H9 (cell line): ENCODE results near the gene IGIP. TPM values are rescaled to one million over a fixed set of nuclear protein-coding genes. Genes with fewer than 3 reads are reported as not detected.

Source experiments
- DNase-seq: peaks from one replicate; pipeline ENCODE4 v3.0.0-alpha.2; 2017
- H2AFZ ChIP-seq: one replicate; pipeline ENCODE4 v1.6.1; 2013; ENCODE audit warnings: mild to moderate bottlenecking, low read length, control low read depth, moderate library complexity
- H2AK5ac ChIP-seq: 2 replicates; pipeline ENCODE4 v1.6.1; 2013; ENCODE audit warnings: low read length, control low read depth, mixed read lengths; ENCODE audit not compliant: insufficient read length
- H2BK120ac ChIP-seq: one replicate; pipeline ENCODE4 v1.6.1; 2013; ENCODE audit warnings: low read depth, mild to moderate bottlenecking, low read length, control low read depth, inconsistent platforms; ENCODE audit not compliant: poor library complexity, severe bottlenecking
- H2BK12ac ChIP-seq: 2 replicates; pipeline ENCODE4 v1.6.1; 2013; ENCODE audit warnings: low read length, control low read depth, mixed read lengths, low read depth; ENCODE audit not compliant: insufficient read length
- H2BK15ac ChIP-seq: 2 replicates; pipeline ENCODE4 v1.6.1; 2013; ENCODE audit warnings: low read depth, low read length, control low read depth
- H2BK20ac ChIP-seq: one replicate; pipeline ENCODE4 v1.6.1; 2013; ENCODE audit warnings: low read depth, mild to moderate bottlenecking, low read length, control low read depth, inconsistent platforms; ENCODE audit not compliant: poor library complexity, severe bottlenecking
- H2BK5ac ChIP-seq: 2 replicates; pipeline ENCODE4 v1.6.1; 2013; ENCODE audit warnings: low read length, control low read depth, mixed read lengths; ENCODE audit not compliant: insufficient read length
- H3K14ac ChIP-seq: 2 replicates; pipeline ENCODE4 v1.6.1; 2013; ENCODE audit warnings: low read length, control low read depth; ENCODE audit not compliant: insufficient read depth
- H3K18ac ChIP-seq: 2 replicates; pipeline ENCODE4 v1.6.1; 2013; ENCODE audit warnings: low read depth, mild to moderate bottlenecking, mixed read lengths, low read length, control low read depth; ENCODE audit not compliant: insufficient read length
- H3K23ac ChIP-seq: 2 replicates; pipeline ENCODE4 v1.6.1; 2013; ENCODE audit warnings: low read length, control low read depth, mixed read lengths, low read depth; ENCODE audit not compliant: insufficient read length
- H3K23me2 ChIP-seq: 2 replicates; pipeline ENCODE4 v1.6.1; 2013; ENCODE audit warnings: low read depth, mild to moderate bottlenecking, mixed read lengths, low read length, control low read depth; ENCODE audit not compliant: insufficient read length, poor library complexity, severe bottlenecking
- H3K27ac ChIP-seq: 2 replicates; pipeline ENCODE4 v1.5.1; 2013; ENCODE audit warnings: low read length, control low read depth, mixed read lengths, low read depth; ENCODE audit not compliant: insufficient read length
- H3K27me3 ChIP-seq: 2 replicates; pipeline ENCODE4 v1.6.1; 2013; ENCODE audit warnings: low read length, control low read depth, inconsistent platforms; ENCODE audit not compliant: insufficient read depth
- H3K4ac ChIP-seq: 2 replicates; pipeline ENCODE4 v1.6.1; 2013; ENCODE audit warnings: low read depth, mild to moderate bottlenecking, control low read depth, inconsistent platforms, low read length, moderate library complexity
- H3K4me1 ChIP-seq: 2 replicates; pipeline ENCODE4 v1.6.1; 2013; ENCODE audit warnings: low read length, control low read depth, inconsistent platforms; ENCODE audit not compliant: insufficient read depth
- H3K4me2 ChIP-seq: 2 replicates; pipeline ENCODE4 v1.6.1; 2013; ENCODE audit warnings: low read length, control low read depth, mixed read lengths; ENCODE audit not compliant: insufficient read length, insufficient read depth
- H3K56ac ChIP-seq: 2 replicates; pipeline ENCODE4 v1.6.1; 2013; ENCODE audit warnings: low read depth, mild to moderate bottlenecking, mixed read lengths, low read length, control low read depth; ENCODE audit not compliant: insufficient read length
- H3K79me1 ChIP-seq: 2 replicates; pipeline ENCODE4 v1.6.1; 2013; ENCODE audit warnings: low read depth, mild to moderate bottlenecking, moderate library complexity, low read length, control low read depth, inconsistent platforms; ENCODE audit not compliant: insufficient read depth, poor library complexity, severe bottlenecking
- H3K79me2 ChIP-seq: 2 replicates; pipeline ENCODE4 v1.6.1; 2013; ENCODE audit warnings: low read length, control low read depth, inconsistent platforms; ENCODE audit not compliant: insufficient read depth
- H3K9ac ChIP-seq: 2 replicates; pipeline ENCODE4 v1.6.1; 2013; ENCODE audit warnings: low read length, control low read depth, mixed read lengths; ENCODE audit not compliant: insufficient read length; ENCODE audit errors: extremely low read depth
- H3K9me3 ChIP-seq: one replicate; pipeline ENCODE4 v1.6.1; 2013; ENCODE audit warnings: low read depth, low read length, inconsistent platforms; ENCODE audit not compliant: control insufficient read depth
- H3T11ph ChIP-seq: one replicate; pipeline ENCODE4 v1.6.1; 2013; ENCODE audit warnings: mild to moderate bottlenecking, low read length, control low read depth, inconsistent platforms
- H4K20me1 ChIP-seq: one replicate; pipeline ENCODE4 v1.6.1; 2013; ENCODE audit not compliant: control insufficient read depth, insufficient read length, insufficient read depth
- H4K5ac ChIP-seq: 2 replicates; pipeline ENCODE4 v1.6.1; 2013; ENCODE audit warnings: low read depth, mild to moderate bottlenecking, mixed read lengths, low read length, control low read depth; ENCODE audit not compliant: insufficient read length
- H4K8ac ChIP-seq: replicated peaks from 2 replicates; pipeline ENCODE4 v1.6.1; 2013; ENCODE audit warnings: low read length, control low read depth, mixed read lengths, low read depth; ENCODE audit not compliant: insufficient read length
- H4K91ac ChIP-seq: 2 replicates; pipeline ENCODE4 v1.6.1; 2013; ENCODE audit warnings: low read depth, mild to moderate bottlenecking, moderate library complexity, mixed read lengths, low read length, control low read depth; ENCODE audit not compliant: insufficient read length
- H3K27ac Mint-ChIP-seq, 3 experiments: 2 replicates in 2 of 3; 3 replicates in 1 of 3; pipeline ENCODE4 v1.8.0; 2020 to 2021; ENCODE audit warnings: mixed read lengths in 3 of 3, mild to moderate bottlenecking in 1 of 3, moderate library complexity in 1 of 3
- H3K27me3 Mint-ChIP-seq: 2 replicates; pipeline ENCODE4 v1.8.0; 2021; ENCODE audit warnings: low read depth, mild to moderate bottlenecking, moderate library complexity, mixed read lengths
- H3K36me3 Mint-ChIP-seq, 3 experiments: 2 replicates in 2 of 3; 3 replicates in 1 of 3; pipeline ENCODE4 v1.8.0; 2020 to 2021; ENCODE audit warnings: low read depth in 3 of 3, mixed read lengths in 3 of 3; ENCODE audit not compliant: insufficient read depth in 1 of 3
- H3K4me1 Mint-ChIP-seq, 2 experiments: 2 replicates each; pipeline ENCODE4 v1.8.0; 2020; ENCODE audit warnings: mixed read lengths in 2 of 2
- H3K4me3 Mint-ChIP-seq, 2 experiments: 2 replicates in 1 of 2; 3 replicates in 1 of 2; pipeline ENCODE4 v1.8.0; 2020 to 2021; ENCODE audit warnings: mild to moderate bottlenecking in 2 of 2, mixed read lengths in 2 of 2, moderate library complexity in 1 of 2
- H3K9me3 Mint-ChIP-seq, 2 experiments: 2 replicates in 1 of 2; 3 replicates in 1 of 2; pipeline ENCODE4 v1.8.0; 2020; ENCODE audit warnings: mild to moderate bottlenecking in 2 of 2, mixed read lengths in 2 of 2, moderate library complexity in 1 of 2
- total RNA-seq: library from RNA; stranded (reverse); gene quantifications from 2 replicates; pipeline ENCODE4 v1.2.1, GENCODE V29; 2021
- TF ChIP-seq, protein P1 (sequence below): fragments of 200-600 bp; sonication (generic); conservative IDR thresholded peaks from 3 replicates; pipeline ENCODE4 v1.8.0; 2021; ENCODE audit warnings: antibody characterized with exemption, mild to moderate bottlenecking

The IGIP gene
- total RNA-seq, 1 experiment from 2014 or later: 0.52 TPM

DNA sequence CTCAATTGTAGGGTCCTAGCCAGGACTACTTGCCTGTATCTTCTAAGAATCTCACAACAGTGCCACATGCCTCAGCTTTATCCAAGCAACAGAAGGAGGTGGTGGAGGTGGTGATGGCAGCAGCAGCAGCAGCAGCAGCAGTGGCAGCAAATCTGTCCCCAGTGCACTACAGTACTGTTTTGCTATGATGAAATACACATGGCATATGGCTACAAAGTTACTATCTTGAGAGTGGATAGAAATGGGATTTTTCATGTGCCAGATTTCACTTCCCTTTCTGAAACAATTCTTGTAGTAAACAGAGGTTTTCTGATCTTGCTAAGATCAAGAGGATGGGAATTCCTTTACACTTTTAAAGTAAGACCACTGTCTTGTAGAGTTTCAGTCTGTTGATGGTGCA, 41.2 kb downstream of the IGIP start:
- Histone ChIP-seq H2AK5ac (no peak overlapping the region), H3K23ac (no peak overlapping the region), H3K27me3 (no peaks in the 10 kb centered on the region), H2BK20ac (no peak overlapping the region), H2AFZ (no peak overlapping the region), H3K4ac (no peak overlapping the region), H2BK15ac (no peak overlapping the region), H4K91ac (no peak overlapping the region), H3K4me2 (no peak overlapping the region), H3T11ph (no peak overlapping the region), H3K14ac (no peak overlapping the region), H3K27ac (no peak overlapping the region), H3K79me2 (no peaks in the 10 kb centered on the region), H4K5ac (no peak overlapping the region), H3K18ac (no peak overlapping the region), H3K4me1 (no peaks in the 10 kb centered on the region; the same call in 1 of the 2 replicates), H2BK120ac (no peak overlapping the region), H4K20me1 (no peaks in the 10 kb centered on the region), H3K9ac (no peak overlapping the region), H2BK12ac (no peak overlapping the region), H3K79me1 (no peaks in the 10 kb centered on the region), H3K56ac (no peak overlapping the region), H3K23me2 (no peaks in the 10 kb centered on the region), H2BK5ac (no peak overlapping the region), H3K9me3 (no peaks in the 10 kb centered on the region), H4K8ac (no peak overlapping the region)
- no peak overlapping the region for H3K4me3 Mint-ChIP-seq
- H3K27me3 Mint-ChIP-seq: peaks cover 11% of the 10 kb centered on the region
- no peaks in the 10 kb centered on the region for H3K4me1 Mint-ChIP-seq
- H3K9me3 Mint-ChIP-seq: no peaks in the 10 kb centered on the region
- TF ChIP-seq, protein P1, sequence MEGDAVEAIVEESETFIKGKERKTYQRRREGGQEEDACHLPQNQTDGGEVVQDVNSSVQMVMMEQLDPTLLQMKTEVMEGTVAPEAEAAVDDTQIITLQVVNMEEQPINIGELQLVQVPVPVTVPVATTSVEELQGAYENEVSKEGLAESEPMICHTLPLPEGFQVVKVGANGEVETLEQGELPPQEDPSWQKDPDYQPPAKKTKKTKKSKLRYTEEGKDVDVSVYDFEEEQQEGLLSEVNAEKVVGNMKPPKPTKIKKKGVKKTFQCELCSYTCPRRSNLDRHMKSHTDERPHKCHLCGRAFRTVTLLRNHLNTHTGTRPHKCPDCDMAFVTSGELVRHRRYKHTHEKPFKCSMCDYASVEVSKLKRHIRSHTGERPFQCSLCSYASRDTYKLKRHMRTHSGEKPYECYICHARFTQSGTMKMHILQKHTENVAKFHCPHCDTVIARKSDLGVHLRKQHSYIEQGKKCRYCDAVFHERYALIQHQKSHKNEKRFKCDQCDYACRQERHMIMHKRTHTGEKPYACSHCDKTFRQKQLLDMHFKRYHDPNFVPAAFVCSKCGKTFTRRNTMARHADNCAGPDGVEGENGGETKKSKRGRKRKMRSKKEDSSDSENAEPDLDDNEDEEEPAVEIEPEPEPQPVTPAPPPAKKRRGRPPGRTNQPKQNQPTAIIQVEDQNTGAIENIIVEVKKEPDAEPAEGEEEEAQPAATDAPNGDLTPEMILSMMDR: no peak
- no peak overlapping the region for H3K27ac Mint-ChIP-seq
- no peak for DNase-seq
- no peaks in the 10 kb centered on the region for H3K36me3 Mint-ChIP-seq
